ENCODE measurements around the gene DSEL.

DSEL gene

GRCh38 chr18:67500522-67501205, 15.9 kb downstream of the DSEL start:
- DNase-seq (ENCODE audit: low read depth): no peak

DNA sequence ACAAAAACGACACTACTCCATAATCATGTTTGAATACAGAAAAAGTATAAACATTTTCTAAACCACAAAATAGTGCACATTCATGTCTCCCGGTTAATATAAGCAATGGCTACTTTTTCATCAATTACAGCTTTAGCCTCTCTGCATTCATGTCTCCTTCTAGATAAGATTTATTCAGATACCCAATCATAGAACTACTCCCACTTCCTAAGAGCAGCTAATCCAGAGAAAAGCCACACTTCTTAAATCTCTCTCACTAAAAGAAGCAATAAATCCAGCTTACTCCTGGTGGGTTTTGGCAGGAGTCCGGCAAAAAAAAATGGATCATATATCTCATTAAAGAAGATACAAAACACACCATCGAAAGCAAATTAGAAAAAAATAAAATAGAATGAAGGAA, 20.1 kb downstream of the DSEL start:
- DNase-seq (ENCODE audit: low read depth): no peak

- no peak for DNase-seq (ENCODE audit: low read depth)
Observed at GRCh38 chr18:67486534-67486933, 30.0 kb downstream of the DSEL start.

DNA sequence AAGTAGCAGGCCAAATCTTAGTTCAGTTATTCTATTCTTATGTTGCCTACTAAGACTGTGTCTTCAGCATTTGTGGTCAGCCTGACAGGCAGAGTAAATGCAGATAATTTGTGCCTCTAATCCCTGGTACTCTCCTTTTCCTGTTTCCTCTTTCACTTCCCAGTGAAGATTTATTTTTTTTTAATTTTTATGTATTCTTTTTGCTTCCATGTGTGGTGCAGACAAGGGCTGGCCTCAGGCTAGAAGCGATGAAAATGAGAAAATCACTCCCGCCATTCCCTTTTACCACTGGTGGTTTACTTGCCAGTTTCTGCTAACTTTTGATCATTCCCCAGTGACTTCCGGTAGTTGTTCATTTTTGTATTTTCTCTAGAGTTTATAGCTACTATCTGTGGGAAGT, 30.9 kb downstream of the DSEL start:
- DNase-seq (ENCODE audit: low read depth): no peak

GRCh38 chr18:67484458-67484857, 32.1 kb downstream of the DSEL start:
- DNase-seq (ENCODE audit: low read depth): no peak

DNA sequence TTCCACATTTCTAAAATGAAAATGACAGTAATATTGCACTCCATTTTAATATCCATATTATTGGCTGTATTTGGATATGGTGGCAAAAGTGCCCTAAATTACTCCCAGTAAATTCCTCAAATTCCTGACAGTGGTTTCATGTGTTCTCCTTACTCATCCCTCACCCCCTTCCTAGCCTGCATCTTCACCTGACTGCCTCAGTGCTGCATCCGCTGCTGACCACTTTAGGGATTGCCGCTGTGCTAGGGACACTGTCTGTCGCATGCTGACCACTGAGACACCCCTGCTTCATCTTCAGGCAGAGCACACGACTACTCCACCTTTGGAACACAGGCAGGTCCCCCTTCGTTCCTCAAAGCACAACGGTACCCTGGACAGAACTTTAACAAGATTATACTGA, 32.6 kb downstream of the DSEL start:
- no peak for DNase-seq (ENCODE audit: low read depth)

DNA sequence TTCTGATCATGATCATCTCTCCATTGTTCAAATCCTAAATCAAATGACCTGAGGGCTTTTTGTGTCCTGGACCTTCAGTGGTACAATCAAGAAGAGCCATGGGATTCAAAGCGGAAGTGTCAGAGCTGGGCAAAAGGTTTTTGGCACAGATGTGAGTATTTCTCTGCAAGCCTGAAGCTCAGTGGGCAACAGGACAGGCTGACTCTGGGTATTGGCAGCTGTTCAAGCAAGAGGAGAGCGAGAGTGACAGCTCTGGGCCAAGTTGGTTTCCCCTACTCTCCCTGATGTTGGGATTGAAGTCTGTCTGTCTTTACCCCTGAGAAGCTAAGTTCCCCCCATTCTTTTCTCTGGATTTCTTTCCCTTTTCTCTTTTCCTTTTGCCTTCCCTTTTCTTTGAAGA, 33.3 kb downstream of the DSEL start:
- no peak for DNase-seq (ENCODE audit: low read depth)

GRCh38 chr18:67478249-67478648, 38.3 kb downstream of the DSEL start:
- DNase-seq (ENCODE audit: low read depth): no peak

DNA sequence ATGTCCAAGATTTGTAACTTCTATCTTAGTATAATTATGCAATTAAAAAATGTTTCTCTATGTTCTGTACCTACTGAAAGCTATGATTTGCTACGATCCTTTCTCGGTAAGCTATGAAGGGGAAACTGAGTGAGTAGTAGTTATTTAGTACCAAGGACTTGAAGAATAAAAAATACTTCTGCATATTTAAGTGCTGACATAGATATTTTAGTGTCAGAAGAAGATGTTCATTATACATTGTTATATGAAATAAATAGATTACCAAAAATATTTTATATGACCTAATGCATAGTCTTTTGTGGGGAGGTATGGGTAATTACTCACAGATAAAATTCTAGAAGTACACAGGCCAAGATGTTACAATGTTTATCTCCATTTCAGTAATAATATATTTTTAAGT, 39.0 kb downstream of the DSEL start:
- DNase-seq (ENCODE audit: low read depth): no peak

DNA sequence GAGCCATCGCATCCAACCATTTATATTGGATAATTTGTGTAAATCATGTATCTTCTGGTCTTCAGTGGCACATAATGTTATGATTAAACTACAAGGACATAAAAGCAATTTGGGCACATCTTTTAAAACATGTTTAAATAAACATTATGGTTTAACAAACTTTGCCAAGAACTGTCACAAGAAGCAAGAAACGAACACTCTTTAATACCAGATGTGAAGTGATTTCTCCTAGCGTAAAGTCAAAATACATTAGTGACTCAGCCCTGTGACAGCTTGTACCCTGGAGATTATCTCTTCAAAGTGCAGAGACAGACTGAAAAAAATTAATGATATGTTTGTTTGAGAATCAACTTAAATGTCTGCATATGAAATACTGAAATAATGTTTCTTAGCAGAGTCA, 39.9 kb downstream of the DSEL start:
- DNase-seq (ENCODE audit: low read depth): no peak

GRCh38 chr18:67475673-67476072, 40.8 kb downstream of the DSEL start:
- DNase-seq (ENCODE audit: low read depth): no peak

- no peak for DNase-seq (ENCODE audit: low read depth)
Observed at GRCh38 chr18:67468038-67468437, 48.5 kb downstream of the DSEL start.

GRCh38 chr18:67467188-67467587, 49.3 kb downstream of the DSEL start:
- no peak for DNase-seq (ENCODE audit: low read depth)

DNA sequence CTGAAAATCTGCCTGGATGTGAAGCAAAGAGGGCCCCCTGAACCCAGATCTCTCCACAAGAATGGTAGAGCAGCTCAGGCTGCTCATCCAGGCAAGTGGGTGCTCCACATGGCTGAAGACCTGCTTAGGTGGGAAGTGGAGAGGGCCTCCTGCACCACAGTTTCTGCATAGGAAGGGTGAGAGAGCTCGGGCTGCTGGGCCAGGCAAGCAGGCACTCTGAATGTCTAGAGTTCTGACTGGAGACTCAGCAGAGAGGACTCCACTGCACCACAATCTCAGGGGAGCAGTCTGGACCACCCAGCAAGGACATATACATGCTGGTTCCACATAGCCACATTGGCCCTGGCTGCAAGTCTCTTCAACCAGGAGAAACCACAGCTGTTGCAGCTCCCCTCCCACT, 52.0 kb downstream of the DSEL start:
- DNase-seq (ENCODE audit: low read depth): no peak

GRCh38 chr18:67463829-67464228, 52.7 kb downstream of the DSEL start:
- DNase-seq (ENCODE audit: low read depth): no peak

- DNase-seq (ENCODE audit: low read depth): no peak
Observed at GRCh38 chr18:67456711-67457110, 59.8 kb downstream of the DSEL start.

Measured in T follicular helper cell (primary cell).